Hepatocyte (in vitro differentiated cells): Measurements from ENCODE around the gene PPP3R1. TPM values are rescaled to one million over a fixed set of nuclear protein-coding genes. Genes with fewer than 3 reads are reported as not detected.

Experiments used
- DNase-seq: peaks from one replicate; pipeline ENCODE4 v3.0.0-alpha.2; 2016; ENCODE audit warnings: low spot score
- H2AFZ ChIP-seq: fragments of 200-600 bp; sonication (generic); 2 replicates; pipeline ENCODE4 v1.6.0; 2016; ENCODE audit warnings: antibody characterized with exemption, mild to moderate bottlenecking
- H3K27ac ChIP-seq: fragments of 200-600 bp; sonication (generic); 2 replicates; pipeline ENCODE4 v1.5.1; 2016; ENCODE audit warnings: mild to moderate bottlenecking
- H3K27me3 ChIP-seq: fragments of 200-600 bp; sonication (generic); 2 replicates; pipeline ENCODE4 v1.6.1; 2016
- H3K36me3 ChIP-seq: fragments of 200-600 bp; sonication (generic); replicated peaks from 2 replicates; pipeline ENCODE4 v1.5.1; 2016; ENCODE audit warnings: low read depth; ENCODE audit not compliant: insufficient read depth
- H3K4me1 ChIP-seq: fragments of 200-600 bp; sonication (generic); 2 replicates; pipeline ENCODE4 v1.5.1; 2016; ENCODE audit warnings: mild to moderate bottlenecking, moderate library complexity; ENCODE audit not compliant: insufficient read depth
- H3K4me2 ChIP-seq: fragments of 200-600 bp; sonication (generic); 2 replicates; pipeline ENCODE4 v1.6.0; 2016
- H3K4me3 ChIP-seq: fragments of 200-600 bp; sonication (generic); 2 replicates; pipeline ENCODE4 v1.5.1; 2016; ENCODE audit warnings: mild to moderate bottlenecking
- H3K79me2 ChIP-seq: fragments of 200-600 bp; sonication (generic); 2 replicates; pipeline ENCODE4 v1.6.0; 2017; ENCODE audit warnings: mild to moderate bottlenecking
- H3K9me2 ChIP-seq: fragments of 200-600 bp; sonication (generic); replicated peaks from 2 replicates; pipeline ENCODE4 v1.6.0; 2017; ENCODE audit warnings: mild to moderate bottlenecking; ENCODE audit not compliant: insufficient read depth
- H3K9me3 ChIP-seq: fragments of 200-600 bp; sonication (generic); 2 replicates; pipeline ENCODE4 v1.5.1; 2016; ENCODE audit warnings: low read depth, mild to moderate bottlenecking
- H4K20me1 ChIP-seq: fragments of 200-600 bp; sonication (generic); 2 replicates; pipeline ENCODE4 v1.6.0; 2016; ENCODE audit warnings: mild to moderate bottlenecking; ENCODE audit not compliant: insufficient read depth, poor library complexity, severe bottlenecking
- CTCF ChIP-seq: fragments of 200-600 bp; sonication (generic); IDR thresholded peaks from 2 replicates; pipeline ENCODE4 v1.5.1; 2016; ENCODE audit warnings: antibody characterized with exemption, mild to moderate bottlenecking; ENCODE audit not compliant: poor library complexity
- EZH2 ChIP-seq: fragments of 200-600 bp; sonication (generic); IDR thresholded peaks from 2 replicates; pipeline ENCODE4 v1.6.1; 2016; ENCODE audit warnings: antibody characterized with exemption, mild to moderate bottlenecking, borderline replicate concordance
- EZH2phosphoT487 ChIP-seq: fragments of 200-600 bp; sonication (generic); IDR thresholded peaks from one replicate; pipeline ENCODE4 v1.6.1; 2018; ENCODE audit warnings: antibody characterized with exemption, mild to moderate bottlenecking, low read depth, moderate library complexity; ENCODE audit not compliant: unreplicated experiment, severe bottlenecking
- WGBS: methylation state at CpG from one replicate; pipeline ENCODE4 v1.1.6; 2016; ENCODE audit warnings: low lambda C conversion rate; ENCODE audit errors: missing lambda C conversion rate; 5-methylcytosine and 5-hydroxymethylcytosine counted together
- polyA plus RNA-seq: library from polyadenylated mRNA; unstranded; fragments of >200 nt; fragmentation: Nextera tagmentation; extraction: Ambion mirVana; gene quantifications from 2 replicates; pipeline ENCODE4 v1.2.1, GENCODE V29; 2016
- total RNA-seq: library from RNA; depleted of rRNA; stranded (reverse); fragments of >200 nt; gene quantifications from 2 replicates; pipeline ENCODE4 v1.2.3, GENCODE V29; 2014

PPP3R1 gene
- total and polyA plus RNA-seq, 2 experiments from 2014 or later = 5.1 to 46.5 TPM

GRCh38 chr2:68235090-68235489 lies 17.2 kb downstream of the PPP3R1 start:
- TF ChIP-seq EZH2 (no peak), CTCF (no peak), EZH2phosphoT487 (no peak)
- Histone ChIP-seq H4K20me1 (peaks cover 93% of the 10 kb centered on the region), H3K9me3 (no peaks in the 10 kb centered on the region), H3K36me3 (no peaks in the 10 kb centered on the region), H2AFZ (no peak overlapping the region), H3K4me3 (no peak overlapping the region), H3K27ac (no peak overlapping the region), H3K4me1 (peaks cover 19% of the 10 kb centered on the region), H3K9me2 (no peaks in the 10 kb centered on the region), H3K79me2 (peaks cover 98% of the 10 kb centered on the region), H3K4me2 (no peak overlapping the region), H3K27me3 (no peaks in the 10 kb centered on the region)
- 97% methylated on average over 1 of the region's 1 CpG for WGBS
- DNase-seq = no peak

- TF ChIP-seq EZH2phosphoT487 (no peak), EZH2 (no peak), CTCF (no peak)
- Histone ChIP-seq H3K4me1 (peaks cover 19% of the 10 kb centered on the region), H3K79me2 (peaks cover 98% of the 10 kb centered on the region), H2AFZ (no peak overlapping the region), H3K4me2 (no peak overlapping the region), H3K9me3 (no peaks in the 10 kb centered on the region), H3K27ac (no peak overlapping the region), H3K36me3 (no peaks in the 10 kb centered on the region), H3K27me3 (no peaks in the 10 kb centered on the region), H3K4me3 (no peak overlapping the region), H4K20me1 (peaks cover 94% of the 10 kb centered on the region), H3K9me2 (no peaks in the 10 kb centered on the region)
- no peak for DNase-seq
- WGBS = 96% methylated on average over 4 of the region's 4 CpGs
Measured at GRCh38 chr2:68234405-68234804, 17.9 kb downstream of the PPP3R1 start.

- no peak overlapping the region for H2AFZ ChIP-seq
- H3K9me3 ChIP-seq = no peaks in the 10 kb centered on the region
- H4K20me1 ChIP-seq = peaks cover 92% of the 10 kb centered on the region
- no peaks in the 10 kb centered on the region for H3K36me3 ChIP-seq
- H3K27me3 ChIP-seq = no peaks in the 10 kb centered on the region
- no peak for DNase-seq
- no peaks in the 10 kb centered on the region for H3K9me2 ChIP-seq
- H3K4me1 ChIP-seq = peaks cover 9% of the 10 kb centered on the region
- WGBS = 10% methylated on average over 1 of the region's 1 CpG
- no peak overlapping the region for H3K4me3 ChIP-seq
- TF ChIP-seq EZH2phosphoT487 (no peak), EZH2 (no peak), CTCF (no peak)
- peak overlapping the region; percentile 26 for H3K27ac ChIP-seq
- peaks cover 98% of the 10 kb centered on the region for H3K79me2 ChIP-seq
- peak overlapping the region; percentile 46 for H3K4me2 ChIP-seq
Measured at GRCh38 chr2:68231061-68231372, 21.3 kb downstream of the PPP3R1 start.
